Tibial artery (tissue), 4 donors: ENCODE results near the gene CATSPER3.

Experiments used
- DNase-seq, 2 donors: peaks; one replicate each; pipeline ENCODE4 v3.0.0-alpha.2; 2019
- H3K27ac ChIP-seq, 2 donors: fragments of 200-600 bp; sonication (generic) in 1 of 2; 1 replicate in 1 of 2; 2 replicates in 1 of 2; pipeline ENCODE4 v1.5.1; 2018 to 2019; ENCODE audit warnings: mild to moderate bottlenecking in 1 of 2
- H3K27me3 ChIP-seq, 2 donors: fragments of 200-600 bp; sonication (generic) in 1 of 2; one replicate each; pipeline versions ENCODE4 v1.5.1 to v1.6.0; 2016 to 2019
- H3K36me3 ChIP-seq, 3 donors: fragments of 200-600 bp; sonication (generic) in 2 of 3; one replicate each; pipeline ENCODE4 v1.5.1; 2016 to 2019; ENCODE audit warnings: mild to moderate bottlenecking in 2 of 3
- H3K4me1 ChIP-seq, 4 donors: fragments of 200-600 bp; sonication (generic) in 2 of 4; 1 replicate in 3 of 4; 2 replicates in 1 of 4; pipeline ENCODE4 v1.5.1; 2016 to 2019
- H3K4me3 ChIP-seq, 2 donors: fragments of 200-600 bp; sonication (generic) in 1 of 2; 1 replicate in 1 of 2; 2 replicates in 1 of 2; pipeline ENCODE4 v1.5.1; 2018 to 2019; ENCODE audit warnings: mild to moderate bottlenecking in 2 of 2
- H3K9me3 ChIP-seq, 3 donors: fragments of 200-600 bp; sonication (generic) in 1 of 3; one replicate each; pipeline ENCODE4 v1.5.1; 2016 to 2019
- intact Hi-C: fragments of 100-400 bp; cut with DNase I; formaldehyde crosslinking; loops from one replicate; pipeline ENCODE4 v1.15.0; 2023; ENCODE audit warnings: low total_unique reads
- TF ChIP-seq, protein P1 (sequence below), 2 experiments: fragments of 200-600 bp in 1 of 2; fragments of 450-650 bp in 1 of 2; IDR thresholded peaks; one replicate each; pipeline ENCODE4 v1.5.1; 2017 to 2019; ENCODE audit warnings: antibody characterized with exemption in 2 of 2, mild to moderate bottlenecking in 1 of 2, moderate library complexity in 1 of 2

The CATSPER3 gene

DNA sequence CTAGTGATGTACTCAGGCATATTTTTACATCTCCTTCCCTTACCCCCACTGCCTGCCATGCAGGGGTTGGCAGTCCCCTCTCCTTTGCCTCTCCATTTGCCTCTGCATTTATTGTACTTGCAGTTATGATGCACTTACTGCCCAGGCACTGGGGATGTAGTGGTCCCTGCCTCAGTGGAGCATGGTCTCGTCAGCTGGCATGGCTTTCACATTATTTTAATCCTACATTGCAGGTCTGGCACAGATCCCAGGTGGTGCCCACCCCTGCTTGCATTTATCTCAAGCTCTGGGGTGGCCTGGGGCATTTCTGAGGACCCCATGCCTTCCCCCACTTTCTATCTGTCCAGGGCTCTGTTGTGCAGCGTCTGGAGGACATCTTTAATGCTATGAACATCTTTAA lies 89.5 kb downstream of the CATSPER3 start:
- peaks cover 0 to 14% (median 7%) of the 10 kb centered on the region in 4 donors for H3K4me1 ChIP-seq
- no peaks in the 10 kb centered on the region for H3K36me3 ChIP-seq
- TF ChIP-seq, protein P1, sequence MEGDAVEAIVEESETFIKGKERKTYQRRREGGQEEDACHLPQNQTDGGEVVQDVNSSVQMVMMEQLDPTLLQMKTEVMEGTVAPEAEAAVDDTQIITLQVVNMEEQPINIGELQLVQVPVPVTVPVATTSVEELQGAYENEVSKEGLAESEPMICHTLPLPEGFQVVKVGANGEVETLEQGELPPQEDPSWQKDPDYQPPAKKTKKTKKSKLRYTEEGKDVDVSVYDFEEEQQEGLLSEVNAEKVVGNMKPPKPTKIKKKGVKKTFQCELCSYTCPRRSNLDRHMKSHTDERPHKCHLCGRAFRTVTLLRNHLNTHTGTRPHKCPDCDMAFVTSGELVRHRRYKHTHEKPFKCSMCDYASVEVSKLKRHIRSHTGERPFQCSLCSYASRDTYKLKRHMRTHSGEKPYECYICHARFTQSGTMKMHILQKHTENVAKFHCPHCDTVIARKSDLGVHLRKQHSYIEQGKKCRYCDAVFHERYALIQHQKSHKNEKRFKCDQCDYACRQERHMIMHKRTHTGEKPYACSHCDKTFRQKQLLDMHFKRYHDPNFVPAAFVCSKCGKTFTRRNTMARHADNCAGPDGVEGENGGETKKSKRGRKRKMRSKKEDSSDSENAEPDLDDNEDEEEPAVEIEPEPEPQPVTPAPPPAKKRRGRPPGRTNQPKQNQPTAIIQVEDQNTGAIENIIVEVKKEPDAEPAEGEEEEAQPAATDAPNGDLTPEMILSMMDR (IDR thresholded peaks at IDR 0.05): no peak
- intact Hi-C loops: no loop called here
- no peak overlapping the region for H3K27ac ChIP-seq
- DNase-seq: no peak
- no peak overlapping the region for H3K4me3 ChIP-seq
- H3K27me3 ChIP-seq: no peaks in the 10 kb centered on the region
- H3K9me3 ChIP-seq: no peaks in the 10 kb centered on the region

DNA sequence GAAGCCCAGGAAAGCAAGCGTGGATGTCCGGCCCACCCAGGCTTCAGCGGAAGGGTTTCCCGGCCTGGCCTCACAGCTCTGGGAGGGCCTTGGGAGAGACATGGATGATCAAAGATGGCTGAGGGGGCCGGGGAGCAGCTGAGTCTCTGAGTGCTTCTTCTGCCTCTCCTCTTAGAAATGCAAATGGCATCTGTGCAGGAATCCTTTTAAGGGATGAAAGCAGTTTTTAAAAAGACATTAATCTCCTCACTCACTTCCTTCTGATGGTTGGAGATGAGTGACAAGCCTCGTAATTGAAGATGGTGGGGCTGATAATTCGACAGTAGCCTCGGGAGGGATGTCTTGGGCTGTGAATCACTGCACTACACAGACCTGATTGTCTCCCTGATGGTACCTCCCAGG lies 90.6 kb downstream of the CATSPER3 start:
- peaks cover 0 to 14% (median 7%) of the 10 kb centered on the region in 4 donors for H3K4me1 ChIP-seq
- intact Hi-C loops: no loop called here
- no peaks in the 10 kb centered on the region for H3K9me3 ChIP-seq
- TF ChIP-seq, protein P1 (IDR thresholded peaks at IDR 0.05): no peak
- H3K27me3 ChIP-seq: no peaks in the 10 kb centered on the region
- H3K4me3 ChIP-seq: no peak overlapping the region
- no peak overlapping the region for H3K27ac ChIP-seq
- H3K36me3 ChIP-seq: no peaks in the 10 kb centered on the region
- no peak for DNase-seq

DNA sequence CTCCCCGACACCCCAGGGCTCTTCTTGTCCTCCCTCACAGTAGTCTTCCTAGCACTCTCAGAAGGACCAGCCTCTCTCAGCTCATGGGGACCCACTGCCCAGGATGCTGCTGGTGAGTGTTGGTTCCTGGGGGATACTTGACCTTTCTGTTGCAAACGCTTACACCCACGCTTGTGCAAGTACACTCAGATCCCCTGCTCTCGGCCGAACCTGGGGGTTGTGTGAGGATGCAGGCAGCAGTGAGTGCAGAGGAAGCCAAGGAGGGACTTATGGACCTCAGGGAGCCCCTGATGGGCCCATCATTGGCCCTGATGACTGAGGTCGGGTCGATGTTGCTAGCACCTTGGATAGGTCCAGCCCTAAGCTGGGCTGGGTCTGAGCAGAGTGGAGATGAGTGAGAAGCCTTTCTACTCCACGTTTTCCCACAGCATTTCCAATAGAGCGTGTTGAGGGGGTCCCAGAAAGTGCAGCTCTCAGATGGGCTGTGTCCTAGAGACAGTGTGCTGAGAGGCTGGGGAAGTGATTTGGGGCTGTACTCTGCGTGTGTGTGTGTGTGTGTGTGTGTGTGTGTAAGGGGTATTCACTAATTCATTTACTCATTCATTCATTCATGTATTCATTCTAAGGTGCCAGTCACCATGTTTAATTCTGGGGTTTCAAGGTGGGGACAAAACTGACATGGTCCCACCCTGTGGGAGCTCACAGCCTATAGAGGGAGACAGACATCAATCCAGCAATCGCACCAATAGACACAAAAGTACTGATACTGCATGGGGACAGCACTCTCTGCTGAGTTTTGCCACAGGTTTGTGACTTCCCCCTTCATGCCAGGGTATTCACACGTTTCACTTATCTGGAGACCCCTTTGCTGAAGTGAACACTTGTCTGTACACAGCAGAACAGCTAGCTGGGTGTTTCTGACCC lies 91.6 kb downstream of the CATSPER3 start:
- TF ChIP-seq, protein P1 (IDR thresholded peaks at IDR 0.05): no peak
- Histone ChIP-seq H3K4me3 (no peak overlapping the region), H3K27me3 (no peaks in the 10 kb centered on the region), H3K4me1 (peaks cover 0 to 14% (median 7%) of the 10 kb centered on the region in 4 donors), H3K36me3 (no peaks in the 10 kb centered on the region), H3K27ac (no peak overlapping the region), H3K9me3 (no peaks in the 10 kb centered on the region)
- no peak for DNase-seq
- intact Hi-C loops: no loop called here

DNA sequence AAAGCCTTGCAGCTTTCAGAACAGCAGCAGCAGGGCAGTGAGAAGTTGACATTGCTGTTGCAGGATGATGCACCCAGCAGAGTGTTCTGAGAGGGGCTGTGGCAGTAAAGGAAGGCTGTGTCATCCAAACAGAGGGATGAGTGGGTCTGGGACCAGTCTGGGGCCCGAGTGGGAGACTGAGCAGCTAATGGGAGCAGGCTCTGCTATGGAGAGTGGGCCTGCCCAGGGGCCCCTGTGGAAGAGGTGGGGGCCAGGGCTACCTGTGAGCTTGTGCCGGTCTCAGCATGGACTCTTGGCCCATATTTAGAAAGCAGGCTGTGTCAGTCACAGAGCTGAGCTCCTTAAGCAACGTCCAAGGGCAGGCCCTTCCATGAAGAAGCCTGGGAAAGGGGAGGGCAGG lies 92.3 kb downstream of the CATSPER3 start:
- intact Hi-C loops: no loop called here
- H3K36me3 ChIP-seq: no peaks in the 10 kb centered on the region
- peaks cover 0 to 14% (median 7%) of the 10 kb centered on the region in 4 donors for H3K4me1 ChIP-seq
- H3K27me3 ChIP-seq: no peaks in the 10 kb centered on the region
- no peak for DNase-seq
- H3K27ac ChIP-seq: no peak overlapping the region
- H3K4me3 ChIP-seq: no peak overlapping the region
- TF ChIP-seq, protein P1 (IDR thresholded peaks at IDR 0.05): no peak
- H3K9me3 ChIP-seq: no peaks in the 10 kb centered on the region

GRCh38 chr5:135061001-135061400 lies 93.3 kb downstream of the CATSPER3 start:
- peaks cover 0 to 15% (median 0%) of the 10 kb centered on the region in 4 donors for H3K4me1 ChIP-seq
- TF ChIP-seq, protein P1 (IDR thresholded peaks at IDR 0.05): no peak
- no peaks in the 10 kb centered on the region for H3K36me3 ChIP-seq
- DNase-seq: no peak
- intact Hi-C loops: no loop called here
- H3K27me3 ChIP-seq: no peaks in the 10 kb centered on the region
- H3K9me3 ChIP-seq: no peaks in the 10 kb centered on the region
- H3K4me3 ChIP-seq: no peak overlapping the region
- no peak overlapping the region for H3K27ac ChIP-seq
